Loucy (cell line): ENCODE data around the gene CACNA1H.

Experiments used
- CTCF ChIP-seq: fragments of 200-600 bp; sonication (generic); conservative IDR thresholded peaks from 2 replicates; pipeline ENCODE4 v1.5.1; 2014; ENCODE audit warnings: mild to moderate bottlenecking, antibody characterized with exemption, low read length
- EZH2phosphoT487 ChIP-seq: fragments of 200-600 bp; IDR thresholded peaks from 2 replicates; pipeline ENCODE4 v1.6.1; 2018; ENCODE audit warnings: antibody characterized with exemption, mild to moderate bottlenecking, moderate library complexity, borderline replicate concordance

- TF ChIP-seq EZH2phosphoT487 (no peak), CTCF (no peak)
These were observed 66.2 kb downstream of the CACNA1H start for GRCh38 chr16:1218930-1219611.
